GM12873 (cell line): ENCODE results near the gene TRIM39.

ENCODE experiments used
- TF ChIP-seq, protein P1 (sequence below): IDR thresholded peaks from 2 replicates; pipeline ENCODE4 v1.5.1; 2012; ENCODE audit warnings: low read depth, mild to moderate bottlenecking, moderate library complexity, low read length, control low read depth; ENCODE audit not compliant: insufficient read depth; ENCODE audit errors: missing control alignments

TRIM39 gene

DNA sequence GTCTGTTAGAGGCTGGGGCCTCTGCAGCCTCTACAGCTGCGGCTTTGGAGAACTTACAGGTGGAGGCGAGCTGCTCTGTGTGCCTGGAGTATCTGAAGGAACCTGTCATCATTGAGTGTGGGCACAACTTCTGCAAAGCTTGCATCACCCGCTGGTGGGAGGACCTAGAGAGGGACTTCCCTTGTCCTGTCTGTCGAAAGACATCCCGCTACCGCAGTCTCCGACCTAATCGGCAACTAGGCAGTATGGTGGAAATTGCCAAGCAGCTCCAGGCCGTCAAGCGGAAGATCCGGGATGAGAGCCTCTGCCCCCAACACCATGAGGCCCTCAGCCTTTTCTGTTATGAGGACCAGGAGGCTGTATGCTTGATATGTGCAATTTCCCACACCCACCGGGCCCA, 2.6 kb downstream of the TRIM39 start:
- TF ChIP-seq, protein P1, sequence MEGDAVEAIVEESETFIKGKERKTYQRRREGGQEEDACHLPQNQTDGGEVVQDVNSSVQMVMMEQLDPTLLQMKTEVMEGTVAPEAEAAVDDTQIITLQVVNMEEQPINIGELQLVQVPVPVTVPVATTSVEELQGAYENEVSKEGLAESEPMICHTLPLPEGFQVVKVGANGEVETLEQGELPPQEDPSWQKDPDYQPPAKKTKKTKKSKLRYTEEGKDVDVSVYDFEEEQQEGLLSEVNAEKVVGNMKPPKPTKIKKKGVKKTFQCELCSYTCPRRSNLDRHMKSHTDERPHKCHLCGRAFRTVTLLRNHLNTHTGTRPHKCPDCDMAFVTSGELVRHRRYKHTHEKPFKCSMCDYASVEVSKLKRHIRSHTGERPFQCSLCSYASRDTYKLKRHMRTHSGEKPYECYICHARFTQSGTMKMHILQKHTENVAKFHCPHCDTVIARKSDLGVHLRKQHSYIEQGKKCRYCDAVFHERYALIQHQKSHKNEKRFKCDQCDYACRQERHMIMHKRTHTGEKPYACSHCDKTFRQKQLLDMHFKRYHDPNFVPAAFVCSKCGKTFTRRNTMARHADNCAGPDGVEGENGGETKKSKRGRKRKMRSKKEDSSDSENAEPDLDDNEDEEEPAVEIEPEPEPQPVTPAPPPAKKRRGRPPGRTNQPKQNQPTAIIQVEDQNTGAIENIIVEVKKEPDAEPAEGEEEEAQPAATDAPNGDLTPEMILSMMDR, result no peak

GRCh38 chr6:30331981-30332380, 5.3 kb downstream of the TRIM39 start:
- TF ChIP-seq, protein P1, result no peak

DNA sequence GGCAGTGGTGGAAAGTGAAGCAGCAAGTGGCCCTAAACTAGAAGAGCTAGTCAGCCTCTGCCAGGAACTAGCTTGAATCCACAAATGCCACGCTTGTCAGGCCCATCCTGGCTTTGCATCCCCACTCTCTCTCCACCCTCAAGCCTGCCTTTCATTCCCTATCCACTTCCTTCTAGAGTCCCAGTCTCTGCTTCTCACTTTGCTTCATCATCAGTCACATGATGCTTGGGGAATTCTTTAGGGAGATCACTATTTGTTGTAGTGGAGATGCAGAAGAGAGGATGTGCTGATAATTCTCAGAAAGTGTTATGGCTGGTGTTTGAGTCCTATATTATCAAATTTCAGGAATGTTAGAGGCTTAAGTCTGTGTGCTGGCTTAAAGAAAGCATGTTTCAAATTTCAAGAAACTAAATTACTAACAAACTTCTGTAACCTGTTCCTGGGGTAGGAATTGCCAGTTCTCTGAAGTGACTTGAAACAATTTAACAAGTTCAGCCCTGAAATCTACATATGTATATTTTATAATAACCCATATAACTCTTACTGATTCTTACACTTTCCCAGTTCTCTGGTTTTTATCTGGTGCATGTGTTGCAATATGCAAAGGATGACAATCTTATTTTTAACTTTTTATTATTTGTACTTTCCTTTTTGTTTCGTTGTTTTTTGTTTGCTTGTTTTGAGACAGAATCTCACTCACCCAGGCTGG, 7.5 kb downstream of the TRIM39 start:
- TF ChIP-seq, protein P1, result no peak

GRCh38 chr6:30340589-30341054, 13.9 kb downstream of the TRIM39 start:
- TF ChIP-seq, protein P1, result no peak

GRCh38 chr6:30341218-30341617, 14.5 kb downstream of the TRIM39 start:
- TF ChIP-seq, protein P1, result no peak

GRCh38 chr6:30341728-30342127, 15.0 kb downstream of the TRIM39 start:
- TF ChIP-seq, protein P1, result no peak

DNA sequence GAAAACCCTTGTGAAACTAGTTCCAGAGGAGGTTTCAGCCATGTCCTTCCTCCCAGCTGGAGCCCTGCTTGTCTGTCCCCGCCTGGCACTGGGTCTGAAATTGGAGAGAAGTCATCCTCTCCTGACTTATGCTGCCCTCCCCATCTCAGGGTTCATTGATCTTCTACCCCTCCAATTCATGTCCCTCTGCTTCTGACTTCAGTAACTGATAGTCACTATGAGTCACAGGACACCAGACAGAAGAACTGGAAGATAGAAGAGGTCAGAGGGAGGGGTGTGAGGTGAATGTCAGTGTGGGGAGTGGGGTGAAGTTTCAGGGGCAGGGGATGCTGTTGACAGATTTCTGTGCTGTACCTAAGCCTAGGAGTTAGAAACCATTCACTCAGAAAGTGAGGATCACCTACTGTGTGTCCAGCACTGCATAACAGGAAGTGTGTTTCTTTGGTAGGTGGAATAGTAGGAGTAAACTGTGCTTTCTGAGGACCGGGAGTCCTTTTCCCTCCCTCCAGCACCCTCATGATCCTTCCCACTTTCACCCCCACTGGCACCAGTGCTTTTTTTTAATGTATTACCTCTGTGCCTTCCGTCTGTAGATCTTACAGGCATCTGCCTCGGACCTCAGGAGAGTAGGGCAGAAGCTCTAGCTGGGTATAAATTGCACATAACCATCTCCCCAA, 17.6 kb downstream of the TRIM39 start:
- TF ChIP-seq, protein P1, result no peak
